Retina (tissue), 1 donor: ENCODE measurements around the gene EPHA3.

Source experiments
- DNase-seq: peaks from one replicate; pipeline ENCODE4 v3.0.0-alpha.2; 2016

EPHA3 gene

GRCh38 chr3:89154416-89154815, 47.0 kb downstream of the EPHA3 start:
- no peak for DNase-seq

- no peak for DNase-seq
These were observed 48.4 kb downstream of the EPHA3 start for GRCh38 chr3:89155811-89156210.

GRCh38 chr3:89157575-89157974, 50.2 kb downstream of the EPHA3 start:
- no peak for DNase-seq

- no peak for DNase-seq
These were observed 52.2 kb downstream of the EPHA3 start for GRCh38 chr3:89159605-89160004.

GRCh38 chr3:89164774-89165173, 57.4 kb downstream of the EPHA3 start:
- DNase-seq, result no peak

GRCh38 chr3:89165636-89166263, 58.3 kb downstream of the EPHA3 start:
- no peak for DNase-seq

- DNase-seq, result peak; percentile 54
These were observed 64.5 kb downstream of the EPHA3 start for GRCh38 chr3:89171687-89172545.

GRCh38 chr3:89173546-89173945, 66.1 kb downstream of the EPHA3 start:
- DNase-seq, result no peak

- DNase-seq, result peak; percentile 36
These were observed 72.1 kb downstream of the EPHA3 start for GRCh38 chr3:89179355-89180001.

GRCh38 chr3:89180334-89180733, 72.9 kb downstream of the EPHA3 start:
- no peak for DNase-seq

- DNase-seq, result no peak
These were observed 74.6 kb downstream of the EPHA3 start for GRCh38 chr3:89182056-89182455.

GRCh38 chr3:89184151-89184995, 77.0 kb downstream of the EPHA3 start:
- DNase-seq, result no peak

- no peak for DNase-seq
These were observed 79.0 kb downstream of the EPHA3 start for GRCh38 chr3:89186456-89186855.

GRCh38 chr3:89198591-89198990, 91.2 kb downstream of the EPHA3 start:
- no peak for DNase-seq

GRCh38 chr3:89212619-89213018, 105.2 kb downstream of the EPHA3 start:
- no peak for DNase-seq

GRCh38 chr3:89216016-89216739, 108.8 kb downstream of the EPHA3 start:
- no peak for DNase-seq

GRCh38 chr3:89217148-89217685, 109.8 kb downstream of the EPHA3 start:
- DNase-seq, result no peak

- DNase-seq, result peak; percentile 6
These were observed 114.5 kb downstream of the EPHA3 start for GRCh38 chr3:89221924-89222323.

- no peak for DNase-seq
These were observed 115.8 kb downstream of the EPHA3 start for GRCh38 chr3:89223188-89223587.

- no peak for DNase-seq
These were observed 119.8 kb downstream of the EPHA3 start for GRCh38 chr3:89227218-89227617.

GRCh38 chr3:89227634-89228033, 120.2 kb downstream of the EPHA3 start:
- no peak for DNase-seq

GRCh38 chr3:89232155-89232554, 124.7 kb downstream of the EPHA3 start:
- DNase-seq, result no peak
